GM13977 (cell line): ENCODE measurements around the gene CCL5.

Source experiments
- DNase-seq: peaks from one replicate; pipeline ENCODE4 v3.0.0; 2012; ENCODE audit warnings: low spot score
- CTCF ChIP-seq: IDR thresholded peaks from 2 replicates; pipeline ENCODE4 v1.5.1; 2012; ENCODE audit warnings: mild to moderate bottlenecking, control low read depth; ENCODE audit not compliant: insufficient read depth; ENCODE audit errors: extremely low read depth, missing control alignments
- in situ Hi-C: fragments of 300-500 bp; cut with MboI; formaldehyde crosslinking; loops from one replicate; pipeline ENCODE4 v1.12.0; 2022; ENCODE audit warnings: low sequenced_read_pairs, low pct_unique_long_range_greater_than_20kb, mixed read lengths, inconsistent platforms; ENCODE audit not compliant: unreplicated experiment

CCL5 gene

GRCh38 chr17:35868737-35869136 is 11.4 kb downstream of the CCL5 start, which contains the start of gene HEATR9:
HEATR9 (minus strand) TSS chr17:35868891; CDS start chr17:35868742, 149 bp downstream.
- no peak for TF ChIP-seq CTCF
- DNase-seq: no peak
- in situ Hi-C loops: no loop called here

- in situ Hi-C loops: no loop called here
- no peak for TF ChIP-seq CTCF
- no peak for DNase-seq
Observed at GRCh38 chr17:35867574-35867973, 12.6 kb downstream of the CCL5 start.

- no peak for TF ChIP-seq CTCF
- in situ Hi-C loops: no loop called here
- no peak for DNase-seq
Observed at GRCh38 chr17:35866341-35866950, 13.7 kb downstream of the CCL5 start.

- no peak for DNase-seq
- in situ Hi-C loops: no loop called here
- TF ChIP-seq CTCF: no peak
Observed at GRCh38 chr17:35865412-35866340, 14.5 kb downstream of the CCL5 start.

- DNase-seq: no peak
- no peak for TF ChIP-seq CTCF
- in situ Hi-C loops: no loop called here
Observed at GRCh38 chr17:35864853-35865252, 15.3 kb downstream of the CCL5 start.

GRCh38 chr17:35856603-35857002 is 23.6 kb downstream of the CCL5 start:
- no peak for DNase-seq
- TF ChIP-seq CTCF: no peak
- in situ Hi-C loops: no loop called here
